HepG2 (cell line): ENCODE results near the gene ZNF77. TPM values are rescaled to one million over a fixed set of nuclear protein-coding genes. Genes with fewer than 3 reads are reported as not detected.
"Not testable (repeated sequence)": the region's sequence is repeated elsewhere in the genome, so short reads cannot be mapped to it uniquely, and the experiment has no call there.

Source experiments
- ATAC-seq: fragments of 200-7000 bp; cut with Tn5 transposase; 3 replicates; pipeline ENCODE4 v1.9.1; 2020; ENCODE audit warnings: mild to moderate bottlenecking, moderate library complexity
- BruUV-seq: library from RNA; stranded (reverse); fragments of 400-500 nt; replicated peaks from 2 replicates; lab custom pipeline; 2021; lab: Mats Ljungman, UMichigan
- CTCF ChIA-PET: fragments of 300-600 bp; formaldehyde crosslinking; extraction: SDS; loops from one replicate; lab custom pipeline; 2021; ENCODE audit warnings: low total read pairs, inconsistent platforms, low intra/inter-chr PET ratio; lab: Yijun Ruan, JAX
- POLR2A ChIA-PET: fragments of 350-600 bp; sonication (Branson Sonifier 250); formaldehyde crosslinking; loops from one replicate; lab custom pipeline; 2020; ENCODE audit warnings: antibody characterized with exemption, inconsistent platforms; lab: Yijun Ruan, JAX
- DNase-seq: peaks from one replicate; pipeline ENCODE4 v3.0.0-alpha.2; 2015; ENCODE audit warnings: low spot score
- FAIRE-seq: peaks from 3 replicates; lab custom pipeline; 2011; peaks lifted over from hg19 to GRCh38; lab: Jason Lieb, UNC
- H2AFZ ChIP-seq: one replicate; pipeline ENCODE4 v1.6.1; 2011; ENCODE audit warnings: low read length, inconsistent platforms
- H3K27ac ChIP-seq: fragments of 300-600 bp; 3 replicates; pipeline ENCODE4 v1.8.0; 2011; ENCODE audit warnings: mixed run types, mild to moderate bottlenecking, mixed read lengths, low read length, inconsistent platforms; ENCODE audit not compliant: insufficient read depth; ENCODE audit errors: extremely low read length
- H3K27me3 ChIP-seq, 2 experiments: fragments of 200-600 bp in 1 of 2; 2 replicates in 1 of 2; 3 replicates in 1 of 2; pipeline versions ENCODE4 v1.6.0 to v1.8.0; 2011; ENCODE audit warnings: low read length in 2 of 2, mild to moderate bottlenecking in 2 of 2, moderate library complexity in 2 of 2, inconsistent platforms in 1 of 2; ENCODE audit not compliant: insufficient read depth in 2 of 2, control insufficient read depth in 1 of 2
- H3K36me3 ChIP-seq, 2 experiments: fragments of 200-600 bp in 1 of 2; replicated peaks in 1 of 2; 2 replicates in 1 of 2; 3 replicates in 1 of 2; pipeline versions ENCODE4 v1.5.1 to v1.8.0; 2011; ENCODE audit warnings: low read length in 2 of 2, inconsistent platforms in 1 of 2; ENCODE audit not compliant: insufficient read depth in 2 of 2, control insufficient read depth in 1 of 2
- H3K4me1 ChIP-seq: 2 replicates; pipeline ENCODE4 v1.5.1; 2012; ENCODE audit warnings: low read length, inconsistent platforms; ENCODE audit not compliant: insufficient read depth
- H3K4me2 ChIP-seq: 2 replicates; pipeline ENCODE4 v1.6.0; 2011; ENCODE audit warnings: low read depth, low read length, inconsistent platforms
- H3K4me3 ChIP-seq, 3 experiments: fragments of 200-600 bp in 1 of 3; sonication (generic), shearing (Covaris generic) in 1 of 3; replicated peaks in 1 of 3; 2 replicates each; pipeline ENCODE4 v1.5.1; 2011 to 2016; ENCODE audit warnings: low read length in 3 of 3, inconsistent platforms in 2 of 3, low read depth in 2 of 3, mild to moderate bottlenecking in 2 of 3, control low read depth in 1 of 3, mixed read lengths in 1 of 3; ENCODE audit not compliant: insufficient read depth in 1 of 3
- H3K79me2 ChIP-seq: one replicate; pipeline ENCODE4 v1.6.1; 2011; ENCODE audit warnings: low read length, inconsistent platforms; ENCODE audit not compliant: insufficient read depth
- H3K9ac ChIP-seq: 2 replicates; pipeline ENCODE4 v1.6.0; 2011; ENCODE audit warnings: mild to moderate bottlenecking, low read depth, low read length, inconsistent platforms; ENCODE audit not compliant: insufficient read depth
- H3K9me3 ChIP-seq: 2 replicates; pipeline ENCODE4 v1.5.1; 2012; ENCODE audit warnings: mild to moderate bottlenecking, low read length
- H4K20me1 ChIP-seq: 2 replicates; pipeline ENCODE4 v1.6.0; 2011; ENCODE audit warnings: inconsistent platforms, mild to moderate bottlenecking, low read length, moderate library complexity; ENCODE audit not compliant: insufficient read depth
- NAIF1 ChIP-seq: sonication (generic); formaldehyde crosslinking; IDR thresholded peaks from 2 replicates; pipeline ENCODE4 v1.5.0; 2020; ENCODE audit warnings: mild to moderate bottlenecking, missing genetic modification reagents, borderline replicate concordance
- SIN3A ChIP-seq: IDR thresholded peaks from 2 replicates; pipeline ENCODE4 v1.6.1; 2011; ENCODE audit warnings: low read depth, mild to moderate bottlenecking, control low read depth, low read length, borderline replicate concordance
- WGBS: methylation state at CpG from one replicate; pipeline ENCODE4 v1.1.6; 2017; ENCODE audit warnings: low lambda C conversion rate; 5-methylcytosine and 5-hydroxymethylcytosine counted together
- in situ Hi-C: cut with HindIII; loops from 2 replicates; pipeline ENCODE4 v1.10.0; 2017; ENCODE audit warnings: low pct_unique_long_range_greater_than_20kb; ENCODE audit not compliant: extremely low pct_ligation_motif_present
- intact Hi-C: fragments of 100-400 bp; cut with micrococcal nuclease; formaldehyde crosslinking; loops from one replicate; pipeline ENCODE4 v1.10.0; 2022; ENCODE audit not compliant: unreplicated experiment
- polyA plus RNA-seq, 8 experiments: library from polyadenylated mRNA; depleted of rRNA in 3 of 8; stranded (reverse) in 7 of 8; unstranded in 1 of 8; fragments of >200 nt; fragmentation: Illumina TruSeq in 4 of 8; extraction: Trizol in 4 of 8; gene quantifications; 2 replicates each; pipeline versions ENCODE4 v1.2.1 to v1.2.3, GENCODE V29; 2011 to 2016; ENCODE audit warnings: low read depth in 4 of 8, missing spikeins in 1 of 8, mixed read lengths in 1 of 8; ENCODE audit not compliant: insufficient read depth in 1 of 8
- total RNA-seq, 5 experiments: library from RNA; depleted of rRNA; stranded (reverse); fragments of >200 nt; fragmentation: Illumina TruSeq; extraction: Trizol; gene quantifications; 2 replicates each; pipeline ENCODE4 v1.2.3, GENCODE V29; 2016; ENCODE audit warnings: low read depth in 1 of 5
- TF ChIP-seq, protein P1 (sequence below): sonication (generic); formaldehyde crosslinking; IDR thresholded peaks from 2 replicates; pipeline ENCODE4 v1.9.0; 2021; ENCODE audit warnings: missing genetic modification reagents, borderline replicate concordance
- TF ChIP-seq, protein P2 (sequence below): sonication (generic); formaldehyde crosslinking; IDR thresholded peaks from 2 replicates; pipeline ENCODE4 v1.5.0; 2020; ENCODE audit warnings: mild to moderate bottlenecking, missing genetic modification reagents

The ZNF77 gene
- total and polyA plus RNA-seq, 2 of the 13 experiments (the other 11 are each of a cell fraction or from before 2014, with no cell fraction given), result 7.1 to 11.5 TPM

DNA sequence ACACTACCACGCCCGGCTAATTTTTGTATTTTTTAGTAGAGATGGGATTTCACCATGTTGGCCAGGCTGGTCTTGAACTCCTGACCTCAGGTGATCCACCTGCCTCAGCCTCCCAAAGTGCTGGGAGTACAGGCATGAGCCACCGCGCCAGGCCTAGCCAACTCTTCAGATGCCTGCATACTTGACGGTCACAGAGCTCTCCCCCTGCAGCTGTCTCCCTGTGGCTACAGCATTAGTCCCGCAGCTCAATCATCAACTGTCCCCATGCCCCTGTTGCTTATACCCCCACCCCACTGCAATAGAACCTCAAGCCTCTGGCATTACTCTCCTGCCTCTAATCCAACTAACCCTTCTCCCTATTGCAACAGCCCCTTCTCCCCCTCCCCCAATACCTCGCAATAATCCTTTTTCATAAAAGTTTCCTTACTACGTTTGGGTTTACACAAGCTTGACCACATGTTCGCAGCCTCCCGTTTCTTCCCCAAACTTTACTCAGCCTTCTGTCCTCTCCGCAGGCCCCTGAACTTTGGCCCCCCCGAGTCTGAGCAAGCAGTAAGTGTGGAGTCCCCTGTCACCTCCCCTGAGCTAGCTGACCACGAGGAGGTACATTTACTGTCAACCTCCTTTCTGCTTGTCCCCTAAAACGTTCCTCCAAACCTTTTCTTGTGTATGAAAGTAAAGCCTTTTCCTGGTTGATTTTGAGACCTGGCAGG is 1.7 kb downstream of the ZNF77 start (continued):
- TF ChIP-seq SIN3A, result peak; percentile 72
- 0 out of 2 replicates have a peak, but pooled peaks have one; percentile 31 for TF ChIP-seq NAIF1
- TF ChIP-seq, protein P1, sequence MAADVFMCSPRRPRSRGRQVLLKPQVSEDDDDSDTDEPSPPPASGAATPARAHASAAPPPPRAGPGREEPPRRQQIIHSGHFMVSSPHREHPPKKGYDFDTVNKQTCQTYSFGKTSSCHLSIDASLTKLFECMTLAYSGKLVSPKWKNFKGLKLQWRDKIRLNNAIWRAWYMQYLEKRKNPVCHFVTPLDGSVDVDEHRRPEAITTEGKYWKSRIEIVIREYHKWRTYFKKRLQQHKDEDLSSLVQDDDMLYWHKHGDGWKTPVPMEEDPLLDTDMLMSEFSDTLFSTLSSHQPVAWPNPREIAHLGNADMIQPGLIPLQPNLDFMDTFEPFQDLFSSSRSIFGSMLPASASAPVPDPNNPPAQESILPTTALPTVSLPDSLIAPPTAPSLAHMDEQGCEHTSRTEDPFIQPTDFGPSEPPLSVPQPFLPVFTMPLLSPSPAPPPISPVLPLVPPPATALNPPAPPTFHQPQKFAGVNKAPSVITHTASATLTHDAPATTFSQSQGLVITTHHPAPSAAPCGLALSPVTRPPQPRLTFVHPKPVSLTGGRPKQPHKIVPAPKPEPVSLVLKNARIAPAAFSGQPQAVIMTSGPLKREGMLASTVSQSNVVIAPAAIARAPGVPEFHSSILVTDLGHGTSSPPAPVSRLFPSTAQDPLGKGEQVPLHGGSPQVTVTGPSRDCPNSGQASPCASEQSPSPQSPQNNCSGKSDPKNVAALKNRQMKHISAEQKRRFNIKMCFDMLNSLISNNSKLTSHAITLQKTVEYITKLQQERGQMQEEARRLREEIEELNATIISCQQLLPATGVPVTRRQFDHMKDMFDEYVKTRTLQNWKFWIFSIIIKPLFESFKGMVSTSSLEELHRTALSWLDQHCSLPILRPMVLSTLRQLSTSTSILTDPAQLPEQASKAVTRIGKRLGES (CRISPR knock-in tag), result no peak
- TF ChIP-seq, protein P2, sequence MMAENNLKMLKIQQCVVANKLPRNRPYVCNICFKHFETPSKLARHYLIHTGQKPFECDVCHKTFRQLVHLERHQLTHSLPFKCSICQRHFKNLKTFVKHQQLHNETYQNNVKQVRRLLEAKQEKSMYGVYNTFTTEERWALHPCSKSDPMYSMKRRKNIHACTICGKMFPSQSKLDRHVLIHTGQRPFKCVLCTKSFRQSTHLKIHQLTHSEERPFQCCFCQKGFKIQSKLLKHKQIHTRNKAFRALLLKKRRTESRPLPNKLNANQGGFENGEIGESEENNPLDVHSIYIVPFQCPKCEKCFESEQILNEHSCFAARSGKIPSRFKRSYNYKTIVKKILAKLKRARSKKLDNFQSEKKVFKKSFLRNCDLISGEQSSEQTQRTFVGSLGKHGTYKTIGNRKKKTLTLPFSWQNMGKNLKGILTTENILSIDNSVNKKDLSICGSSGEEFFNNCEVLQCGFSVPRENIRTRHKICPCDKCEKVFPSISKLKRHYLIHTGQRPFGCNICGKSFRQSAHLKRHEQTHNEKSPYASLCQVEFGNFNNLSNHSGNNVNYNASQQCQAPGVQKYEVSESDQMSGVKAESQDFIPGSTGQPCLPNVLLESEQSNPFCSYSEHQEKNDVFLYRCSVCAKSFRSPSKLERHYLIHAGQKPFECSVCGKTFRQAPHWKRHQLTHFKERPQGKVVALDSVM (CRISPR knock-in tag), result peak; percentile 18; the same call in 1 of the 2 replicates

DNA sequence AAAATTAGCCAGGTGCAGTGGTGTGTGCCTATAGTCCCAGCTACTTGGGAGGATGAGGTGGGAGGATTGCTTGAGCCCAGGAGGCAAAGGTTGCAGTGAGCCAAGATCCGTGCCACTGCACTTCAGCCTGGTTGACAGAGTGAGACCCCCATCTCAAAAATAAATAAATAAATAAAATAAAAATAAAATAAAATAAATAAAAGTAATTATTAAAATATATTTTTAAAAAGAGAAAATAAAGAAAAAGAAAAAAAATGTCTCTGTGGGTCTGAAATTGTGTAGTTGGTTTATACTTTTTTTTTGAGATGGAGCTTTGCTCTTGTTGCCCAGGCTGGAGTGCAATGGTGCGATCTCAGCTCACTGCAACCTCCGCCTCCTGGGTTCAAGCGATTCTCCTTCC is 8.9 kb downstream of the ZNF77 start:
- BruUV-seq, H3K79me2 ChIP-seq, in situ Hi-C loops, H3K4me1 ChIP-seq, POLR2A ChIA-PET, FAIRE-seq, H3K27me3 ChIP-seq, H3K4me3 ChIP-seq, H3K9me3 ChIP-seq, ATAC-seq, H4K20me1 ChIP-seq, CTCF ChIA-PET, DNase-seq, intact Hi-C loops, H3K4me2 ChIP-seq, H3K9ac ChIP-seq, H3K27ac ChIP-seq, H2AFZ ChIP-seq: not testable (repeated sequence)
- peaks cover 7 to 46% of the 10 kb centered on the region in 2 experiments for H3K36me3 ChIP-seq
- 98% methylated on average over 4 of the region's 4 CpGs for WGBS
